ENCODE results near the gene GNAT1.

GRCh38 chr3:50231581-50231980, 40.2 kb downstream of the GNAT1 start:
- TF ChIP-seq CTCF (IDR thresholded peaks at IDR 0.05; ENCODE audit: insufficient read depth, low read length, poor library complexity, severe bottlenecking) (no peak), EZH2phosphoT487 (conservative IDR thresholded peaks at IDR 0.05; ENCODE audit: low read length) (no peak)

Data from SU-DHL-6 (cell line).